ENCODE data around the gene KCNIP3. TPM values are rescaled to one million over a fixed set of nuclear protein-coding genes. Genes with fewer than 3 reads are reported as not detected.

Gene KCNIP3
- total RNA-seq, 2 experiments from 2014 or later: not detected

GRCh38 chr2:95277246-95277906, 19.8 kb upstream of the KCNIP3 start:
- H3K4me3 Mint-ChIP-seq: no peak overlapping the region
- H3K27ac Mint-ChIP-seq: no peak overlapping the region
- CTCF ChIA-PET: no interaction called here

GRCh38 chr2:95278051-95278471, 19.1 kb upstream of the KCNIP3 start:
- H3K27ac Mint-ChIP-seq: no peak overlapping the region
- H3K4me3 Mint-ChIP-seq: no peak overlapping the region
- ChIA-PET CTCF (interaction anchor here (0.8 kb wide), 1 partner anchor 111 kb away, joined by 3 read pairs; no protein-coding TSS in a partner anchor), POLR2A (no interaction called here)
- H3K9me3 Mint-ChIP-seq: no peaks in the 10 kb centered on the region
- H3K36me3 Mint-ChIP-seq: no peaks in the 10 kb centered on the region
- H3K4me1 Mint-ChIP-seq (ENCODE audit: low read depth): no peaks in the 10 kb centered on the region
- DNase-seq: no peak
- no peaks in the 10 kb centered on the region for H3K27me3 Mint-ChIP-seq
- intact Hi-C loops (cut with micrococcal nuclease): no loop called here

More at GRCh38 chr2:95277246-95277906, 19.8 kb upstream of the KCNIP3 start:
- no peak for DNase-seq
- no peaks in the 10 kb centered on the region for H3K4me1 Mint-ChIP-seq (ENCODE audit: low read depth)
- no peaks in the 10 kb centered on the region for H3K27me3 Mint-ChIP-seq
- POLR2A ChIA-PET: no interaction called here
- H3K36me3 Mint-ChIP-seq: no peaks in the 10 kb centered on the region
- intact Hi-C loops (cut with micrococcal nuclease): no loop called here
- no peaks in the 10 kb centered on the region for H3K9me3 Mint-ChIP-seq

GRCh38 chr2:95278637-95279225, 18.4 kb upstream of the KCNIP3 start:
- Mint-ChIP-seq H3K4me1 (ENCODE audit: low read depth) (no peaks in the 10 kb centered on the region), H3K27ac (no peak overlapping the region), H3K9me3 (no peaks in the 10 kb centered on the region), H3K27me3 (no peaks in the 10 kb centered on the region), H3K4me3 (no peak overlapping the region), H3K36me3 (no peaks in the 10 kb centered on the region)
- CTCF ChIA-PET: interaction anchor here (0.8 kb wide), 1 partner anchor 111 kb away, joined by 3 read pairs; no protein-coding TSS in a partner anchor
- POLR2A ChIA-PET: no interaction called here
- intact Hi-C loops (cut with micrococcal nuclease): no loop called here
- DNase-seq: no peak

- H3K36me3 Mint-ChIP-seq: no peaks in the 10 kb centered on the region
- no peak overlapping the region for H3K27ac Mint-ChIP-seq
- H3K9me3 Mint-ChIP-seq: no peaks in the 10 kb centered on the region
- H3K4me3 Mint-ChIP-seq: no peak overlapping the region
- POLR2A ChIA-PET: no interaction called here
- CTCF ChIA-PET: no interaction called here
- H3K4me1 Mint-ChIP-seq (ENCODE audit: low read depth): no peaks in the 10 kb centered on the region
- DNase-seq: no peak
- no peaks in the 10 kb centered on the region for H3K27me3 Mint-ChIP-seq
- intact Hi-C loops (cut with micrococcal nuclease): no loop called here
Measured at GRCh38 chr2:95279435-95280035, 17.6 kb upstream of the KCNIP3 start.

GRCh38 chr2:95281071-95281470, 16.1 kb upstream of the KCNIP3 start:
- no peak overlapping the region for H3K4me3 Mint-ChIP-seq
- H3K27ac Mint-ChIP-seq: no peak overlapping the region
- no peaks in the 10 kb centered on the region for H3K36me3 Mint-ChIP-seq
- ChIA-PET CTCF (no interaction called here), POLR2A (no interaction called here)
- intact Hi-C loops (cut with micrococcal nuclease): no loop called here
- DNase-seq: no peak
- H3K9me3 Mint-ChIP-seq: no peaks in the 10 kb centered on the region
- H3K4me1 Mint-ChIP-seq (ENCODE audit: low read depth): no peaks in the 10 kb centered on the region
- no peaks in the 10 kb centered on the region for H3K27me3 Mint-ChIP-seq

GRCh38 chr2:95281786-95282185, 15.4 kb upstream of the KCNIP3 start:
- intact Hi-C loops (cut with micrococcal nuclease): no loop called here
- ChIA-PET POLR2A (no interaction called here), CTCF (no interaction called here)
- DNase-seq: no peak
- no peaks in the 10 kb centered on the region for H3K9me3 Mint-ChIP-seq
- no peaks in the 10 kb centered on the region for H3K36me3 Mint-ChIP-seq
- H3K27ac Mint-ChIP-seq: no peak overlapping the region
- no peak overlapping the region for H3K4me3 Mint-ChIP-seq
- no peaks in the 10 kb centered on the region for H3K4me1 Mint-ChIP-seq (ENCODE audit: low read depth)
- no peaks in the 10 kb centered on the region for H3K27me3 Mint-ChIP-seq

GRCh38 chr2:95282458-95282857, 14.7 kb upstream of the KCNIP3 start:
- no peaks in the 10 kb centered on the region for H3K27me3 Mint-ChIP-seq
- no peaks in the 10 kb centered on the region for H3K36me3 Mint-ChIP-seq
- no peaks in the 10 kb centered on the region for H3K9me3 Mint-ChIP-seq

GRCh38 chr2:95283562-95283961, 13.6 kb upstream of the KCNIP3 start:
- no peak overlapping the region for H3K4me3 Mint-ChIP-seq
- no peak for DNase-seq

More at GRCh38 chr2:95282458-95282857, 14.7 kb upstream of the KCNIP3 start:
- H3K27ac Mint-ChIP-seq: no peak overlapping the region
- no peak for DNase-seq
- ChIA-PET POLR2A (no interaction called here), CTCF (no interaction called here)
- no peaks in the 10 kb centered on the region for H3K4me1 Mint-ChIP-seq (ENCODE audit: low read depth)
- intact Hi-C loops (cut with micrococcal nuclease): no loop called here
- no peak overlapping the region for H3K4me3 Mint-ChIP-seq

GRCh38 chr2:95284886-95285541, 12.1 kb upstream of the KCNIP3 start:
- Mint-ChIP-seq H3K36me3 (no peaks in the 10 kb centered on the region), H3K27ac (no peak overlapping the region), H3K9me3 (peaks cover under 1% of the 10 kb centered on the region), H3K4me3 (no peak overlapping the region), H3K27me3 (no peaks in the 10 kb centered on the region), H3K4me1 (ENCODE audit: low read depth) (no peaks in the 10 kb centered on the region)
- CTCF ChIA-PET: no interaction called here
- POLR2A ChIA-PET: no interaction called here
- intact Hi-C loops (cut with micrococcal nuclease): no loop called here
- DNase-seq: no peak

More at GRCh38 chr2:95283562-95283961, 13.6 kb upstream of the KCNIP3 start:
- intact Hi-C loops (cut with micrococcal nuclease): no loop called here
- POLR2A ChIA-PET: no interaction called here
- CTCF ChIA-PET: no interaction called here
- Mint-ChIP-seq H3K9me3 (no peaks in the 10 kb centered on the region), H3K4me1 (ENCODE audit: low read depth) (no peaks in the 10 kb centered on the region), H3K36me3 (no peaks in the 10 kb centered on the region), H3K27ac (no peak overlapping the region), H3K27me3 (no peaks in the 10 kb centered on the region)

- ChIA-PET CTCF (no interaction called here), POLR2A (no interaction called here)
- Mint-ChIP-seq H3K4me3 (no peak overlapping the region), H3K9me3 (peaks cover 6% of the 10 kb centered on the region), H3K27me3 (no peaks in the 10 kb centered on the region), H3K4me1 (ENCODE audit: low read depth) (no peaks in the 10 kb centered on the region), H3K27ac (no peak overlapping the region), H3K36me3 (no peaks in the 10 kb centered on the region)
- no peak for DNase-seq
- intact Hi-C loops (cut with micrococcal nuclease): no loop called here
Measured at GRCh38 chr2:95285542-95285932, 11.6 kb upstream of the KCNIP3 start.

GRCh38 chr2:95287336-95287735, 9.8 kb upstream of the KCNIP3 start:
- no peaks in the 10 kb centered on the region for H3K36me3 Mint-ChIP-seq
- H3K27me3 Mint-ChIP-seq: no peaks in the 10 kb centered on the region
- ChIA-PET CTCF (interaction anchor here (1.3 kb wide), 1 partner anchor 55 kb away, joined by 3 read pairs; no protein-coding TSS in a partner anchor), POLR2A (no interaction called here)
- H3K27ac Mint-ChIP-seq: no peak overlapping the region
- H3K4me1 Mint-ChIP-seq (ENCODE audit: low read depth): no peaks in the 10 kb centered on the region
- H3K4me3 Mint-ChIP-seq: no peak overlapping the region
- intact Hi-C loops (cut with micrococcal nuclease): no loop called here
- peaks cover 23% of the 10 kb centered on the region for H3K9me3 Mint-ChIP-seq
- no peak for DNase-seq

GRCh38 chr2:95287806-95288205, 9.3 kb upstream of the KCNIP3 start:
- Mint-ChIP-seq H3K4me1 (ENCODE audit: low read depth) (no peaks in the 10 kb centered on the region), H3K4me3 (no peak overlapping the region), H3K27me3 (no peaks in the 10 kb centered on the region), H3K9me3 (peaks cover 25% of the 10 kb centered on the region), H3K27ac (no peak overlapping the region), H3K36me3 (no peaks in the 10 kb centered on the region)
- intact Hi-C loops (cut with micrococcal nuclease): no loop called here
- DNase-seq: no peak
- POLR2A ChIA-PET: no interaction called here
- CTCF ChIA-PET: interaction anchor here (1.3 kb wide), 1 partner anchor 56 kb away, joined by 3 read pairs; no protein-coding TSS in a partner anchor
